Ovary (tissue), 9 donors: Measurements from ENCODE around the gene ATP2C1. TPM values are rescaled to one million over a fixed set of nuclear protein-coding genes. Genes with fewer than 3 reads are reported as not detected.

Source experiments
- DNase-seq, 5 donors: peaks; one replicate each; pipeline ENCODE4 v3.0.0-alpha.2; 2019 to 2020
- H3K27ac ChIP-seq, 2 donors: fragments of 200-600 bp; one replicate each; pipeline versions ENCODE4 v1.5.1 to v1.8.0; 2019 to 2022
- H3K27me3 ChIP-seq: fragments of 200-600 bp; one replicate; pipeline ENCODE4 v1.8.0; 2022
- H3K36me3 ChIP-seq: fragments of 200-600 bp; sonication (generic); one replicate; pipeline ENCODE4 v1.5.1; 2019
- H3K4me1 ChIP-seq: one replicate; pipeline ENCODE4 v1.8.1; 2013; ENCODE audit warnings: mild to moderate bottlenecking, moderate library complexity; ENCODE audit not compliant: insufficient read depth
- H3K4me3 ChIP-seq: fragments of 200-600 bp; sonication (generic); one replicate; pipeline ENCODE4 v1.5.1; 2017
- H3K9me3 ChIP-seq, 2 donors: fragments of 200-600 bp in 1 of 2; sonication (generic) in 1 of 2; one replicate each; pipeline versions ENCODE4 v1.5.1 to v1.8.1; 2013 to 2019; ENCODE audit warnings: mild to moderate bottlenecking in 1 of 2, moderate library complexity in 1 of 2
- EP300 ChIP-seq: sonication (generic); formaldehyde crosslinking; IDR thresholded peaks from one replicate; pipeline ENCODE4 v1.6.1; 2017; ENCODE audit warnings: antibody characterized with exemption
- POLR2A ChIP-seq: fragments of 450-650 bp; IDR thresholded peaks from one replicate; pipeline ENCODE4 v1.6.1; 2017; ENCODE audit warnings: antibody characterized with exemption, mild to moderate bottlenecking, moderate library complexity
- WGBS, 3 donors: extraction: QIAGEN DNeasy Blood & Tissue Kit in 1 of 3; methylation state at CpG; one replicate each; pipeline versions ENCODE4 v1.1.5 to v1.1.7; 2013 to 2017; 5-methylcytosine and 5-hydroxymethylcytosine counted together
- intact Hi-C, 4 donors: fragments of 100-400 bp; cut with DNase I; formaldehyde crosslinking; loops; one replicate each; pipeline versions ENCODE4 v1.11.0 to v1.15.1; 2022 to 2023
- polyA plus RNA-seq, 2 donors: library from polyadenylated mRNA; stranded (reverse); fragments of 200-250 nt in 1 of 2; fragments of 350-450 nt in 1 of 2; fragmentation: Illumina TruSeq in 1 of 2; extraction: RNeasy Lipid Tissue Mini Kit (QIAGEN cat#74804) in 1 of 2; gene quantifications; one replicate each; pipeline ENCODE4 v1.2.3, GENCODE V29; 2013 to 2014
- total RNA-seq, 7 donors: library from RNA; depleted of rRNA in 2 of 7; stranded (reverse); fragments of >200 nt in 2 of 7; fragmentation: NEBNext Ultra II Directional in 3 of 7; extraction: Animal tissue kit (Norgen Biotek cat#: 25700) in 3 of 7; gene quantifications; one replicate each; pipeline versions ENCODE4 v1.1.0 to v1.2.4, GENCODE V29; 2016 to 2023
- TF ChIP-seq, protein P1 (sequence below), 3 donors: fragments of 450-650 bp in 2 of 3; fragments of 200-600 bp in 1 of 3; IDR thresholded peaks; one replicate each; pipeline versions ENCODE4 v1.5.1 to v1.8.0; 2016 to 2022; ENCODE audit warnings: antibody characterized with exemption in 3 of 3, mild to moderate bottlenecking in 1 of 3
- donor health status: DM: no; HTN: no; CAD: no; lungs with moderate emphysema.
- donor health status: DM: no; HTN: no; CAD: no.
- donor health status: Bipolar disorder and iron deficiency.
- donor health status: DM: yes; HTN: yes; CAD: no.
- donor health status: DM: no; HTN: no; CAD: no.
- donor health status: DM: yes; HTN: yes; CAD: no.

The ATP2C1 gene
- total and polyA plus RNA-seq, 9 donors, result 27.3 to 88.4 (median 53.0) TPM

DNA sequence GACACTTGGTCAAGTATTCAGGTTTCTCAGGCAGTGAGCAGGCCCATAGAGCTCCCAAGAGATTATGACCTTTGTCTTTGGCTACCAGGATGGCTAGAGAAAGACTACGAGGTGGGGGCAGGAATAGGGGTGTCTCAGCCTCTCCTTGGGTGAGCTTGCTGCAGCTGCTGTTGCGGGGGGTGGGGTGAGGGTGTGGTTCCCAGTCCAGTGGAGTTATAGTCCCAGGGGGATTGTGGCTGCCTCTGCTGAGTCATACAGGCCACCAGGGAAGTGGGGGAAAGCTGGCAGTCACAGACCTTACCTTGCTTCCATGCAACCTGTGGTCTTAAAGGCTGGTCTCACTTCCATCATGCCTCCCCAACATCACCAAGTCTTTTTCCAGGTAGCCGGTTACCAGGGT, 31.7 kb downstream of the ATP2C1 start:
- TF ChIP-seq, protein P1, sequence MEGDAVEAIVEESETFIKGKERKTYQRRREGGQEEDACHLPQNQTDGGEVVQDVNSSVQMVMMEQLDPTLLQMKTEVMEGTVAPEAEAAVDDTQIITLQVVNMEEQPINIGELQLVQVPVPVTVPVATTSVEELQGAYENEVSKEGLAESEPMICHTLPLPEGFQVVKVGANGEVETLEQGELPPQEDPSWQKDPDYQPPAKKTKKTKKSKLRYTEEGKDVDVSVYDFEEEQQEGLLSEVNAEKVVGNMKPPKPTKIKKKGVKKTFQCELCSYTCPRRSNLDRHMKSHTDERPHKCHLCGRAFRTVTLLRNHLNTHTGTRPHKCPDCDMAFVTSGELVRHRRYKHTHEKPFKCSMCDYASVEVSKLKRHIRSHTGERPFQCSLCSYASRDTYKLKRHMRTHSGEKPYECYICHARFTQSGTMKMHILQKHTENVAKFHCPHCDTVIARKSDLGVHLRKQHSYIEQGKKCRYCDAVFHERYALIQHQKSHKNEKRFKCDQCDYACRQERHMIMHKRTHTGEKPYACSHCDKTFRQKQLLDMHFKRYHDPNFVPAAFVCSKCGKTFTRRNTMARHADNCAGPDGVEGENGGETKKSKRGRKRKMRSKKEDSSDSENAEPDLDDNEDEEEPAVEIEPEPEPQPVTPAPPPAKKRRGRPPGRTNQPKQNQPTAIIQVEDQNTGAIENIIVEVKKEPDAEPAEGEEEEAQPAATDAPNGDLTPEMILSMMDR (IDR thresholded peaks at IDR 0.05), result no peak
- TF ChIP-seq POLR2A, result no peak
- no peak for DNase-seq
- intact Hi-C loops, result no loop called here
- Histone ChIP-seq H3K4me1 (peaks cover 2% of the 10 kb centered on the region), H3K27ac (no peak overlapping the region), H3K36me3 (no peaks in the 10 kb centered on the region), H3K4me3 (no peak overlapping the region), H3K27me3 (no peaks in the 10 kb centered on the region), H3K9me3 (peaks cover 0 to 3% of the 10 kb centered on the region in 2 donors)
- 97 to 98% (median 97%) methylated on average over 3 of the region's 3 CpGs for WGBS, 3 donors

DNA sequence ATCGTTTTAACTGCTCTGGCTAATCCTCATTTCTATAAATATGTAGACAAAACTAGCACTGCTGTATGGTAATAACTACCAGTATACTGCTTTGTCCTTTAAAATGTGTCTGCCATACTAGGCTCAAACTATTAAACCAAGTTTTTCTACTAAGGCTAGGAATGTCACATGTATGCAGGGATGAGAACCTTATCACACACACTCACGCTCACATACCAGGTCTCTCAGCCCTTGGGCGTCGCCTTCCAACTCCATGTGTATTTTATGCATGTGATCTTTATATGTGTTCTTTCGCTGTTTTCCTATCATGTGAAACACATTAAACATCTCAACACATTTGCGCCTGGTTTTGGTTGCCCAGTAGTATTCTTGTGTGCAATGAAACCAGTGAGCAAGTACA, 32.6 kb downstream of the ATP2C1 start:
- TF ChIP-seq, protein P1 (IDR thresholded peaks at IDR 0.05), result no peak
- TF ChIP-seq POLR2A (no peak), EP300 (no peak)
- Histone ChIP-seq H3K4me1 (peaks cover 2% of the 10 kb centered on the region), H3K27ac (no peak overlapping the region), H3K9me3 (peaks cover 0 to 3% of the 10 kb centered on the region in 2 donors), H3K36me3 (no peaks in the 10 kb centered on the region), H3K27me3 (no peaks in the 10 kb centered on the region), H3K4me3 (no peak overlapping the region)
- 79 to 87% (median 80%) methylated on average over 6 of the region's 6 CpGs for WGBS, 3 donors
- DNase-seq, result no peak
- intact Hi-C loops, result no loop called here

DNA sequence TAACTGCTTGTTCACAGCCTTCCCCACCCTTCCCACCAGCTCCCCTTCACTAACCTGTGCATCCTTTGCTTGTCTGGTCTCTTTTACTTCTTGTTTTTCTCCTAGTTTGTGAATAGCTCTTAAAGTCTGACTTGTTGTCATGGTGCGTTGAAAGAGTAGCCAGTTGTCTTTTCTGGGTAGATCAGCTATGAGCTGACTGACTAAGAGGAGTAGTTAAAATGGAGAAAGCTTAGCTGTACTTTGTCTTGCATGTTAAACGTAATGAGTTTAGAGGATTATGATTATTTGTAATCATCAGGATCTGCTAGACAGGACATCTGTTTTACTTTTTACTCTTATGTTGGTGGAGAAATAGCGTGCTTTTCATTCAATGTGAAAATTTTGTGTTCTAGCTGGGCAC, 35.9 kb downstream of the ATP2C1 start:
- intact Hi-C loops, result no loop called here
- no peaks in the 10 kb centered on the region for H3K36me3 ChIP-seq
- peak overlapping the region in 1 of 2 donors; percentile 11 for H3K27ac ChIP-seq
- no peaks in the 10 kb centered on the region for H3K27me3 ChIP-seq
- TF ChIP-seq, protein P1 (IDR thresholded peaks at IDR 0.05), result no peak
- TF ChIP-seq EP300 (no peak), POLR2A (no peak)
- no peak for DNase-seq
- H3K4me3 ChIP-seq, result no peak overlapping the region
- H3K4me1 ChIP-seq, result peaks cover 2% of the 10 kb centered on the region
- WGBS, 3 donors, result 37 to 51% (median 43%) methylated on average over 3 of the region's 3 CpGs
- H3K9me3 ChIP-seq, result no peaks in the 10 kb centered on the region

DNA sequence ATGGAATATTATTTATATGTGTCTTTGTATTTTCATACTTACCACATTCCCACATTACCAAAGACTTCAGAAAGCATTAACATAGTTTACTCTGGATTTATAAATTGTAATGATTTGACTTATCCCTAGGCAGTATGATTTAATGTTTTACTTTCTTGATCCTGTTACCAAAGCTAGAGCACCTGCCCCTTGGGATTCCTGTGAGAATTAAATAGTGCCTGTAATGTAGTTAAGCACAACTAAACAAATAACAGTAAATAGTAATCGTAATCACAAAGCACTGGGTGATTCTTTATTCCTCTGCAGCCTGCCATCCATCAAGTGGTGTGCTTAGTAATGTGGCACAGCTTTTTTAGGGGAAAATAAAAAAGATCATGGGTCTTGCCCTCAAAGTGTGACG, 39.1 kb downstream of the ATP2C1 start:
- H3K9me3 ChIP-seq, result no peaks in the 10 kb centered on the region
- intact Hi-C loops, result no loop called here

More for the DNA sequence above, 39.1 kb downstream of the ATP2C1 start:
- 95 to 98% (median 97%) methylated on average over 2 of the region's 2 CpGs for WGBS, 3 donors
- Histone ChIP-seq H3K27me3 (no peaks in the 10 kb centered on the region), H3K36me3 (no peaks in the 10 kb centered on the region), H3K4me1 (no peaks in the 10 kb centered on the region), H3K27ac (no peak overlapping the region), H3K4me3 (no peak overlapping the region)
- DNase-seq, result no peak
- TF ChIP-seq, protein P1 (IDR thresholded peaks at IDR 0.05), result no peak
- TF ChIP-seq EP300 (no peak), POLR2A (no peak)
